ENCODE data around the gene TPCN2.
A peak's percentile ranks its signal among the peaks of the same experiment; 100 is the strongest.

The TPCN2 gene

DNA sequence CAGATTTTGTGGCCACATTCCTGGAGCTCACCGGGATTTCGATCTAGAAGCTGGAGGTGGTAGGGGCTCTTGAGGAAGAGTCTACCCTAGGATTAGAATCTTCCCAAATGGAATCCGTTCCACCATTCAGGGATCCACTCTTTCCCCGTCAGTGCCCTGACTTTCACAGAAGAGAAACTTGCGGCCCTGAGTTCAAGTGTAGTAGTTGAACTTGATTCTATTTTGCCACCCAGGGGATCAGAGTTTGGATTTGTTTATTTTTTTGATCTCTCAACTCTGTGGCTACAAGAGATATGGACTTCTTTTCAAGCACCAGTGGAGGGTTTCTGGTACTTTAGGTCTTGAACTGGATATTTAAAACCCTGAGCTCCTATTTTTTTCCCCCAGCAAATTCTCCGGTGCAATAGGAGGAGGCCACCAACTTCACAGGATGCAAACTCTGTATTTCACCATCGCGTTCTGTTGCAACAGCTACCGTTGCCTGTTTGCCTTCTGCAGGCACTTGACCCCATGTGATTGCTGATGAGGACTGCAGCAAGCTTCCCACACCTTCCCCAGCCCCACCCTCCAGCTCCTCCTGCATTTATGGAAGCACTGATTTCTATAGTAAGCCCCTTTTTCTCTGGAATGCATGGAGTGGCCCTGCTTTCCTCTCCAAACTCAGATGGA lies 20.9 kb upstream of the TPCN2 start:
- no peak overlapping the region for H3K27ac ChIP-seq
- H3K9me3 ChIP-seq (ENCODE audit: low read depth, low read length) = no peaks in the 10 kb centered on the region
- H3K36me3 ChIP-seq (ENCODE audit: insufficient read depth, low read length) = no peaks in the 10 kb centered on the region
- H3K4me3 ChIP-seq = no peak overlapping the region
- no peak for TF ChIP-seq POLR2AphosphoS5 (IDR thresholded peaks at IDR 0.05; ENCODE audit: borderline replicate concordance, low read depth, low read length)
- no peak for TF ChIP-seq FOXP2 (optimal IDR thresholded peaks at IDR 0.05; ENCODE audit: control extremely low read depth, extremely low read length, insufficient read depth)
- TF ChIP-seq EZH2 (IDR thresholded peaks at IDR 0.05) = no peak
- no peak for DNase-seq (ENCODE audit: low read depth, low spot score)
- H3K9ac ChIP-seq (ENCODE audit: insufficient read length) = no peak overlapping the region

DNA sequence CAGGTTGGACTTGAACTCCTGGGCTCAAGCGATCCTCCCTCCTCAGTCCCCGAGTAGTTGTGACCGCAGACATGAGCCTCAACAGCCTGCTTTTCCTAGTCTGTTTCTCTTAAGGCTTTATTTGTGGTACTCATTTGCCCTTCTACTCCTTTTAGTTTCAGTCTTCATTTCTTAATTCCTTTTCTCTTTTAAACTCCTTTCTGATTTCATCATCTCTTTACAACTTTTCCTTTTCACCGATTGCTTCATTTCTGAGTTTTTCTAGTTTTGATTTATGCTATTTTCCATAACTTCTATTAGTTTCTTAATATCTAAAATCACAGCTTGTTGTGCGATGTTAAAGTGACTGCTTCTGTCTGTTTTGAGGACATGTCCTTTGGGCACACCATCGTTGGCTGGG lies 18.4 kb upstream of the TPCN2 start:
- TF ChIP-seq EZH2 (IDR thresholded peaks at IDR 0.05) (no peak), FOXP2 (optimal IDR thresholded peaks at IDR 0.05; ENCODE audit: control extremely low read depth, extremely low read length, insufficient read depth) (no peak), POLR2AphosphoS5 (IDR thresholded peaks at IDR 0.05; ENCODE audit: borderline replicate concordance, low read depth, low read length) (no peak)
- Histone ChIP-seq H3K36me3 (ENCODE audit: insufficient read depth, low read length) (no peaks in the 10 kb centered on the region), H3K9ac (ENCODE audit: insufficient read length) (peak overlapping the region; percentile 66), H3K4me3 (peak overlapping the region; percentile 14), H3K9me3 (ENCODE audit: low read depth, low read length) (no peaks in the 10 kb centered on the region), H3K27ac (peak overlapping the region; percentile 79)
- no peak for DNase-seq (ENCODE audit: low read depth, low spot score)

DNA sequence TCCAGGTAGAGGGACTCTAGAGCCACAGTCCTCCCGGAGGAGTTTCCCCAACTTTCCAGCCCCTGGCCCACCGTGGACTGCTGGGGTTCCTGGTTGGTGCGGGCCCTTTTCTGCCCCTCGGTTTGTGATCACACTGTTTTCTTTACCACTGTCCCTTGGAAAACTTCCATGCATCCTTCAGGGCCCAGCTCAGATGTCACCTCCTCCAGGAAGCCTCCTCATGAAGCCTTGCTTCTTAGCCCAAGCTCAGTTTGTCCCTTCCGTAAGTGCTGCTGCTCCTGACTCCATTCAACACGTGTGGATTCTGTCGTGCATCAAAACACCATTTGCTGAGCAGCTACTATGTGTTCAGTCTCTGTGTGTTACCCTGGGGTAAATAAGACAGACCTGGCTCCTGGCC lies 15.9 kb upstream of the TPCN2 start:
- no peaks in the 10 kb centered on the region for H3K36me3 ChIP-seq (ENCODE audit: insufficient read depth, low read length)
- no peak overlapping the region for H3K27ac ChIP-seq
- H3K9ac ChIP-seq (ENCODE audit: insufficient read length) = no peak overlapping the region
- H3K4me3 ChIP-seq = no peak overlapping the region
- no peak for DNase-seq (ENCODE audit: low read depth, low spot score)
- no peak for TF ChIP-seq POLR2AphosphoS5 (IDR thresholded peaks at IDR 0.05; ENCODE audit: borderline replicate concordance, low read depth, low read length)
- no peak for TF ChIP-seq EZH2 (IDR thresholded peaks at IDR 0.05)
- TF ChIP-seq FOXP2 (optimal IDR thresholded peaks at IDR 0.05; ENCODE audit: control extremely low read depth, extremely low read length, insufficient read depth) = no peak
- H3K9me3 ChIP-seq (ENCODE audit: low read depth, low read length) = no peaks in the 10 kb centered on the region

DNA sequence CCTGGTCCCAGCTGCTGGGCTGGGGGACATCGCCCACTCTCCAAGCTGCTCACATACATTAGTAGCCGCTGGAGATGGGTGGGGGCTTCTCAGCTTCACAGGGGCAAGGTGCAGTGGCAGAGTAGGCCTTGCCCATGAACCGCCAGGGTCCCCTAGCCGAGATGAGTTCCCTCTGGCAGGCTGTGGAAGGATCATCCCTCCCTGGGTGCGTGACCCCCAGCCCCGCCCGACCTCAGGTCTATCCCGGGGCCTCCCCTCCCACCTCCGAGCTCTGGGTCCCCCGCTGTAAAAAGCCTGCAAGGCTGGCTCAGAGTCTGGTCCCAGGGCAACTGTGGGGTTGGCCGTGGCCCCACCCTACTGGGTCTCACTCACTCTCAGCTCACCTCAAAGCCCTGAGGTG lies 15.3 kb upstream of the TPCN2 start:
- H3K4me3 ChIP-seq = no peak overlapping the region
- no peaks in the 10 kb centered on the region for H3K36me3 ChIP-seq (ENCODE audit: insufficient read depth, low read length)
- no peak for DNase-seq (ENCODE audit: low read depth, low spot score)
- H3K9ac ChIP-seq (ENCODE audit: insufficient read length) = no peak overlapping the region
- no peak overlapping the region for H3K27ac ChIP-seq
- H3K9me3 ChIP-seq (ENCODE audit: low read depth, low read length) = no peaks in the 10 kb centered on the region
- no peak for TF ChIP-seq POLR2AphosphoS5 (IDR thresholded peaks at IDR 0.05; ENCODE audit: borderline replicate concordance, low read depth, low read length)

DNA sequence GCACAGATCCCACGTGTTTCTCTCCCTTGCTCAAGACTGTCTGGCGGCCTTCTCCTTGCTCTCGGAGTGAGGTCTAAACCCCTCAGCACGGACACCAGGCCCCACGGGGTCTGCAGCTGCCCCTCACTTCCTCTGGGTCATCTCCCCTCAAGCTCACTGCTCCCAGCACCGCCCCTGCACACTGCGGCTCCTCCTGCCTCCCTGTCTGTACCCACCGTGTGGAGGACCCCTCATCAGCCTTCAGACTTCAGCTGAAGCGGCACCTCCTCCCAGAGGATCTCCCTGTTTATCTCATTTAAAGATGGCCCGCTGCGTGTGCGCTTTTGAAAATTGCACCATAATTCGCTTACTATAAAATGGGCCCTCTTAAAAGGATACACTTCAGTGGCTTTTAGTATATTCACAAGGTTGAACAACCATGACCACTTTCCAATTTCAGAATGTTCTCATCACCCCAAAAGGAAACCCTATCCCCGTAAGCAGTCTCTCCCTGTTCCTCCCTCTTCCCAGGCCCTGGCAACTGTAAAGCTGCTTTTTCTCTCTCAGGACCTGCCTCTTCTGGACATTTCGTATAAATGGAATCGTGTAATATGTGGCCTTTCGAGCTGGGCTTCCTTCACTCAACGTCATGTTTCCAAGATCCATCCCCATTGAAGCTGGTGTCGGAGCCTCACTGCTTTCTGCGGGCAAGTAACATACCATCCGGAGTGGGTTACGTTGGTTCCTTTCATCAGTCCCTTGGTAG lies 14.4 kb upstream of the TPCN2 start:
- Histone ChIP-seq H3K27ac (peak overlapping the region; percentile 50; the same call in 1 of the 2 replicates), H3K9ac (ENCODE audit: insufficient read length) (no peak overlapping the region), H3K4me3 (no peak overlapping the region), H3K9me3 (ENCODE audit: low read depth, low read length) (no peaks in the 10 kb centered on the region), H3K36me3 (ENCODE audit: insufficient read depth, low read length) (no peaks in the 10 kb centered on the region)
- DNase-seq (ENCODE audit: low read depth, low spot score) = no peak
- TF ChIP-seq EZH2 (IDR thresholded peaks at IDR 0.05) (no peak), POLR2AphosphoS5 (IDR thresholded peaks at IDR 0.05; ENCODE audit: borderline replicate concordance, low read depth, low read length) (no peak), FOXP2 (optimal IDR thresholded peaks at IDR 0.05; ENCODE audit: control extremely low read depth, extremely low read length, insufficient read depth) (no peak)

DNA sequence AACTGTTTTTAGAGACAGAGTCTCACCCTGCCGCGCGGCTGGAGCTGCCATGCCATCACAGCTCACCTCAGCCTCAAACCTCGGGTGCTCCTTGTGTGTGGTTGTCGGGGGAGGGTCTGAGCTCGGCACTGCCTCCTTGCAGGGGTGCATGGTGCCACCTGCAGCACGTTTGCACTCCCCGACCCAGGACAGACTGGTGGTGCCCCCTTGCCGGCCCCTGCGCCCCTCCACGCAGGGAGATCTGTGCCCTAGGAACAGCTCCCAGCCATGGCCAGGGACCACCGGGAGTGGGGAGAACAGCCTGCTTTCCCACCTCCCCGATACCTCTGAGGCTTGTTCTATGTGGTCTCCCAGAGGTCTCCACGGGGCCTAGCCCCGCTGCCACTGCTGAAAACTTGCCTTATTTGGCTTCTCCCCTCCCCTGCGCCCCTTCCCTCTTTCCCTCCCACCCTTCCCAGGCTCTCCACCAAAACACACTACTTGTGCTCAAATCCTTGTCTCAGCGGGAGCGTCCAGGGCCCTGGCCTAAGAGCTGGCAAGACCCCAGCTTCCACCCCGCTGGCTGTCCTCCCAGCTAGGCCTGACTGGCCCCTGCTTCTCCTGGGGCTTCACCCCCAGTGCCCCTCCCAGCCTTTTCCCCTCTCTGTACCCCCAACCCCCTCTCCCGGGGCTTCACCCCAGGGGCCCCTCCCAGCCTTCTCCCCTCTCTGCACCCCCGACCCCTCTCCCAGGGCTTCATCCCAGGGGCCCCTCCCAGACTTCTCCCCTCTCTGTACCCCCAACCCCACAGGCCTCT lies 13.4 kb upstream of the TPCN2 start:
- Histone ChIP-seq H3K36me3 (ENCODE audit: insufficient read depth, low read length) (no peaks in the 10 kb centered on the region), H3K27ac (no peak overlapping the region), H3K9me3 (ENCODE audit: low read depth, low read length) (no peaks in the 10 kb centered on the region), H3K4me3 (no peak overlapping the region), H3K9ac (ENCODE audit: insufficient read length) (peak overlapping the region; percentile 51)
- DNase-seq (ENCODE audit: low read depth, low spot score) = no peak
- TF ChIP-seq EZH2 (IDR thresholded peaks at IDR 0.05) (no peak), FOXP2 (optimal IDR thresholded peaks at IDR 0.05; ENCODE audit: control extremely low read depth, extremely low read length, insufficient read depth) (no peak), POLR2AphosphoS5 (IDR thresholded peaks at IDR 0.05; ENCODE audit: borderline replicate concordance, low read depth, low read length) (no peak)

DNA sequence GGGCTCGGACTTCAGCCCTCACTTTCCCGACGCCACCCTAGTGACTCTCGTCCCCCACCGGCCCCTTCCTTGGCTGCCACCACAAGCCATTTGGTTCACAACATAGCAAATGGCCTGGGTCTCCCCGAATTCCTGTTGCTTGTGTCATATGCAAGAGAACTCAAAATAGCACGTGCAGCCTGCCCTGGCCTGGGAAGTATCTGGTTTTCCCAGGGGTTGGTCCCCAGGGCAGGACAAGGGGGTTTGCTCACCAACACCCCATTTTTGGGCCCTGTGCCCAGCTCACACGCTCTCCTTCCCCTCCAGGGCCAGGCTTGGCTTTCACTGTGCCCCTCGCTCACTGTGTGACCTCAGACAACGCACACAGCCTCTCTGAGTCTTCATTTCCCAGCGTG lies 12.8 kb upstream of the TPCN2 start:
- Histone ChIP-seq H3K9ac (ENCODE audit: insufficient read length) (no peak overlapping the region), H3K27ac (no peak overlapping the region), H3K36me3 (ENCODE audit: insufficient read depth, low read length) (no peaks in the 10 kb centered on the region), H3K9me3 (ENCODE audit: low read depth, low read length) (no peaks in the 10 kb centered on the region), H3K4me3 (no peak overlapping the region)
- TF ChIP-seq EZH2 (IDR thresholded peaks at IDR 0.05) (no peak), FOXP2 (optimal IDR thresholded peaks at IDR 0.05; ENCODE audit: control extremely low read depth, extremely low read length, insufficient read depth) (no peak), POLR2AphosphoS5 (IDR thresholded peaks at IDR 0.05; ENCODE audit: borderline replicate concordance, low read depth, low read length) (no peak)
- DNase-seq (ENCODE audit: low read depth, low spot score) = no peak

DNA sequence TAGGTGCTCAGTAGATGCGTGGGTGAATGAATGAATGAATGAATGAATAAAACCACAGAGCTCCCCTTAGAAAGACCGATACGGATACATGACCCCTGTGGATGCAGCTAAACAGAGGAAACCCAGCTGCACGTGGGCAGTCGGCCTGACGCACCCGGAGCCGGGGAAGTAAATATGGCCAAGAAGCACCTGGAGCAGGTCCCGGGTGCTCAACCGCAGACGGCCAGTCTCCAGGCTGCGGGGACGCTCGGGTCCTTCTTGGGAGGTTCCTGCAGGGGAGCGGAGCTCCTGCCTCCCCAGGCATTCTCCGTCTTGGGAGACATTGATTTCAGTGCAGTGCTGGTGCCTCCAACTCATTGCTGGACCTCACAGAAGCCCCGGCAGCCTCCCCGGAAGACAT lies 11.7 kb upstream of the TPCN2 start:
- no peak for DNase-seq (ENCODE audit: low read depth, low spot score)
- H3K27ac ChIP-seq = no peak overlapping the region
- no peaks in the 10 kb centered on the region for H3K36me3 ChIP-seq (ENCODE audit: insufficient read depth, low read length)
- TF ChIP-seq EZH2 (IDR thresholded peaks at IDR 0.05) = no peak
- TF ChIP-seq FOXP2 (optimal IDR thresholded peaks at IDR 0.05; ENCODE audit: control extremely low read depth, extremely low read length, insufficient read depth) = no peak
- no peak for TF ChIP-seq POLR2AphosphoS5 (IDR thresholded peaks at IDR 0.05; ENCODE audit: borderline replicate concordance, low read depth, low read length)
- no peaks in the 10 kb centered on the region for H3K9me3 ChIP-seq (ENCODE audit: low read depth, low read length)
- H3K9ac ChIP-seq (ENCODE audit: insufficient read length) = no peak overlapping the region
- H3K4me3 ChIP-seq = no peak overlapping the region
